Glutamatergic neuron (in vitro differentiated cells): ENCODE data around the gene BCKDHB. TPM values are rescaled to one million over a fixed set of nuclear protein-coding genes. Genes with fewer than 3 reads are reported as not detected.

Experiments
- DNase-seq: peaks from one replicate; pipeline ENCODE4 v3.0.0; 2022
- H3K27ac Mint-ChIP-seq: one replicate; pipeline ENCODE4 v1.8.0; 2020; ENCODE audit warnings: mild to moderate bottlenecking, mixed read lengths, inconsistent platforms; ENCODE audit not compliant: unreplicated experiment
- H3K27me3 Mint-ChIP-seq: one replicate; pipeline ENCODE4 v1.8.0; 2020; ENCODE audit warnings: mild to moderate bottlenecking, moderate library complexity, mixed read lengths, inconsistent platforms; ENCODE audit not compliant: unreplicated experiment
- H3K36me3 Mint-ChIP-seq: one replicate; pipeline ENCODE4 v1.8.0; 2020; ENCODE audit warnings: mild to moderate bottlenecking, mixed read lengths, inconsistent platforms; ENCODE audit not compliant: unreplicated experiment
- H3K4me1 Mint-ChIP-seq: one replicate; pipeline ENCODE4 v1.8.0; 2020; ENCODE audit warnings: mild to moderate bottlenecking, low read depth, mixed read lengths, inconsistent platforms; ENCODE audit not compliant: unreplicated experiment
- H3K4me3 Mint-ChIP-seq: one replicate; pipeline ENCODE4 v1.8.0; 2020; ENCODE audit warnings: mild to moderate bottlenecking, mixed read lengths, inconsistent platforms; ENCODE audit not compliant: unreplicated experiment
- H3K9me3 Mint-ChIP-seq: one replicate; pipeline ENCODE4 v1.8.0; 2020; ENCODE audit warnings: mild to moderate bottlenecking, moderate library complexity, mixed read lengths, inconsistent platforms; ENCODE audit not compliant: unreplicated experiment
- CTCF ChIP-seq: fragments of 200-600 bp; sonication (generic); IDR thresholded peaks from one replicate; pipeline ENCODE4 v1.5.0; 2021; ENCODE audit not compliant: partially characterized antibody, unreplicated experiment
- total RNA-seq: library from RNA; stranded (reverse); fragmentation: NEBNext Ultra II Directional; extraction: Animal tissue kit (Norgen Biotek cat#: 25700); gene quantifications from one replicate; pipeline ENCODE4 v1.2.1, GENCODE V29; 2021; ENCODE audit not compliant: unreplicated experiment

BCKDHB gene
- total RNA-seq, 1 donor from 2014 or later: 13.6 TPM

GRCh38 chr6:80321011-80321410 lies 214.5 kb downstream of the BCKDHB start:
- H3K27me3 Mint-ChIP-seq: no peaks in the 10 kb centered on the region

DNA sequence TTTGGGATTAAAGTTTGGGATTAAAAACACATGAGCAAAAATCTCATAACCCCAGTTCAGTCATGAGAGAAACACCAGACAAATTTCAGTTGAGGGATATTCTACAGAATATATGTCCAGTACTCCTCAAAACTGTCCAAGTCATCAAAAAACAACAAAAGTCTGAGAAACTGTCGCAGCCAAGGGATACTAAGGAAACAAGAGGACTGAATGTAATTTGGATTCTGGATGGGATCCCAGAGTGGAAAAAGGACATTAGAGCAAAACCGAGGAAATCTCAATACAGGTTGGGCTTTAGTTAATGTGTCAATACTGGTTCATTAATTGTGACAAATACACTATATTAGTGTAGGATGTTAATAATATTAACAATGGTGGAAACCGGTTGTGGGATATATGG lies 219.3 kb downstream of the BCKDHB start:
- no peak for TF ChIP-seq CTCF
- no peak overlapping the region for H3K27ac Mint-ChIP-seq
- peaks cover 4% of the 10 kb centered on the region for H3K4me1 Mint-ChIP-seq

More at GRCh38 chr6:80321011-80321410, 214.5 kb downstream of the BCKDHB start:
- no peak for DNase-seq
- H3K4me1 Mint-ChIP-seq: peaks cover 2% of the 10 kb centered on the region
- H3K27ac Mint-ChIP-seq: no peak overlapping the region
- H3K4me3 Mint-ChIP-seq: no peak overlapping the region
- H3K36me3 Mint-ChIP-seq: no peaks in the 10 kb centered on the region
- no peak for TF ChIP-seq CTCF
- no peaks in the 10 kb centered on the region for H3K9me3 Mint-ChIP-seq

DNA sequence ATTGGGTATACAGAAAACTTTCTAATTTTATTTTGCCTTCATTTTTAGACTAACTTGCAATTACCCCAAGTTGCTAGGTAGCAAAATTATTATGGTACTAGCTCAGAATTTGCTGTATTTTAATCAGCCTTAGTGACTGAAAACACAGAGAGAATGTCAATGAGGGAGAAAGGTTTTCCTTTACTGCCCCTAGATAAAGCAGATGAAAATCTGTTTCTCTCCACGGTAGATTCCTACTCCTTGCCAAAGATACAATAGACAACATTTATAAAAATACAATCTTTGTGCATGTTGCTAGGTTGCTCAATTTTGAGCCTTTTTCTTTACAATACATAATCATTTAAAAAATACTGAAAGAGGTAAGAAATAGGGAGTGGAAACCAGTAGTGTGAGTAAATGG lies 222.2 kb downstream of the BCKDHB start:
- no peak overlapping the region for H3K4me3 Mint-ChIP-seq
- H3K27ac Mint-ChIP-seq: no peak overlapping the region
- H3K36me3 Mint-ChIP-seq: no peaks in the 10 kb centered on the region
- peaks cover 2% of the 10 kb centered on the region for H3K27me3 Mint-ChIP-seq
- no peak for DNase-seq
- H3K9me3 Mint-ChIP-seq: no peaks in the 10 kb centered on the region
- no peak for TF ChIP-seq CTCF
- H3K4me1 Mint-ChIP-seq: peaks cover 20% of the 10 kb centered on the region

More for the DNA sequence above, 219.3 kb downstream of the BCKDHB start:
- H3K4me3 Mint-ChIP-seq: no peak overlapping the region
- H3K9me3 Mint-ChIP-seq: no peaks in the 10 kb centered on the region
- H3K36me3 Mint-ChIP-seq: no peaks in the 10 kb centered on the region
- DNase-seq: no peak
- peaks cover 2% of the 10 kb centered on the region for H3K27me3 Mint-ChIP-seq

DNA sequence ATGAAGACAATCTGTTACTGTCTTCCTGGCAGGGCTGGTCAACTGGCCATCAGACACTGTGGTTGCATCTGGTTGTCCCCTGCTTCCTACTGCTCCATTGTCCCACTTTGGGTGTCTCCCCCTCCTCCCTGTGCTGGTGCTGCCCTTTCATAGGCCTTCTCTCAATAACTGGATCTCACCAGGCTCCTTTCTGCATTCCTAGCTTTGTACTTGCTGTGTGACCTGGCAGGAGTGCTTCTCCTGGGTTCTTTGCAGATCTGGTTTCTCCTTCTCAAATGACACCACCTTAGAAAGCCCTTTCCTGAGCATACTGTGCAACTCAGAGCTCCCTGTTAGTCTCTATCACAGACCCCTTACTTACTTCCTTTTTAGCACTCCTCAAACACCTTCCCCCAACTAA lies 223.0 kb downstream of the BCKDHB start:
- Mint-ChIP-seq H3K4me3 (no peak overlapping the region), H3K9me3 (no peaks in the 10 kb centered on the region), H3K27ac (no peak overlapping the region), H3K27me3 (peaks cover 2% of the 10 kb centered on the region), H3K36me3 (no peaks in the 10 kb centered on the region), H3K4me1 (peaks cover 20% of the 10 kb centered on the region)
- DNase-seq: no peak
- TF ChIP-seq CTCF: no peak

- H3K36me3 Mint-ChIP-seq: no peaks in the 10 kb centered on the region
- H3K27me3 Mint-ChIP-seq: peaks cover 2% of the 10 kb centered on the region
- no peak overlapping the region for H3K27ac Mint-ChIP-seq
- H3K9me3 Mint-ChIP-seq: no peaks in the 10 kb centered on the region
- H3K4me3 Mint-ChIP-seq: no peak overlapping the region
- TF ChIP-seq CTCF: no peak
- peaks cover 28% of the 10 kb centered on the region for H3K4me1 Mint-ChIP-seq
- no peak for DNase-seq
These were observed 224.5 kb downstream of the BCKDHB start for GRCh38 chr6:80330961-80331360.
